K562 (cell line): ENCODE results near the gene PRCD.

Experiments
- CHD2 ChIP-seq: IDR thresholded peaks from 2 replicates; pipeline ENCODE4 v1.6.1; 2011; ENCODE audit warnings: low read depth, low read length
- JUND ChIP-seq, 2 experiments: IDR thresholded peaks; 2 replicates in 1 of 2; 3 replicates in 1 of 2; pipeline ENCODE4 v1.6.1; 2011; ENCODE audit warnings: borderline replicate concordance in 2 of 2, low read depth in 2 of 2, low read length in 2 of 2, improper control_type of control experiment in 1 of 2, missing biosample characterization in 1 of 2, missing genetic modification characterization in 1 of 2, missing genetic modification reagents in 1 of 2
- NCOA4 ChIP-seq: fragments of 450-650 bp; IDR thresholded peaks from 2 replicates; pipeline ENCODE4 v1.6.1; 2018; ENCODE audit warnings: mild to moderate bottlenecking; ENCODE audit not compliant: partially characterized antibody
- STAT5B ChIP-seq: fragments of 250-450 bp; sonication (Bioruptor Pico); IDR thresholded peaks from 2 replicates; pipeline ENCODE4 v1.8.0; 2021; ENCODE audit warnings: mild to moderate bottlenecking, inconsistent platforms
- TAF1 ChIP-seq: IDR thresholded peaks from 2 replicates; pipeline ENCODE4 v1.6.1; 2011; ENCODE audit warnings: mild to moderate bottlenecking, low read length, moderate library complexity; ENCODE audit not compliant: insufficient read depth, control insufficient read depth, severe bottlenecking; ENCODE audit errors: extremely low read depth
- TF ChIP-seq, protein P1 (sequence below), 3 experiments: IDR thresholded peaks in 2 of 3; conservative IDR thresholded peaks in 1 of 3; 2 replicates each; pipeline ENCODE4 v1.5.1; 2011 to 2012; ENCODE audit warnings: low read length in 3 of 3, mild to moderate bottlenecking in 3 of 3, control low read depth in 2 of 3, improper control_type of control experiment in 1 of 3, inconsistent platforms in 1 of 3, low read depth in 1 of 3, mixed read lengths in 1 of 3, moderate library complexity in 1 of 3; ENCODE audit not compliant: insufficient read depth in 2 of 3

DNA sequence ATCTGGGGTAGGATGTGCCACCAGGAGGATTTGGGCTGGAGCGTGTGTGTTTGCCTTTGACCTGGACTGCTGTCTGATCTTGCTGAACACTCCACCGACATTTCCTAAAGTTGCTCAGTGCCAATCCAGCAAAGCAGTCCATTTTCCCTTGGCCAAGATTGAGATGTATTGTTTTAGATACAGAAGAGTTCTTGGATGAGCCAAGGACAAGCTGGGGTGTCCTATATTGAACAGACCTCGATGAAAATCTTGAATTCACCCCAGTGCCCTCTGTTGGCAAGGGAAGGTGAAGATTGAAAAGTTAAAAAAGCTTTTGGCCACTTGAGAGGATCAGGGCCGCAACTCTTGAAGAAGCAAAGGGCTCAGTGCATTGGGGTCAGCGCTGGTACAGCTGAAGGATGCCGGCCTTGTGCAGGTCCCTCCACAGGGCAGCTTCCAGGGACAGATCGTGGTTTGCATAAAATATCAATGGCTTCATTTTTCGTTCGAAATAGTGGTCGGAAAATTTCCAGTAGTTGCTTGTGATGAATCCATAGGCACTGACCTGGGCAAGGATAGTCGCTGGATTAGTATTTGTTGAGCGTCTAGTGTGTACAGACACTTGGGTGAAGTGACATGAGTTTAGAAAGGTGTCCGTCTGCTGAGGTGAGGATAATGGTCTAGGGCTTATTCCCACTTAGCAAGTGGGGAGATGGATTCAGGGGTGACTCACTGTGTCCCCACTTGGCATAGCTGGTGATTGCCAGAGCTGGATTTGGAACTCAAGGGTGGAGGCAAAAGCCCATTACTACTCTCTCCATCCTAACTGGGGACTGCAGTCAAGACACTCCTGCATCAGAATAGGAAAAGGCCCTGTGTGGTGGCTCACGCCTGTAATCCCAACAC, 26.1 kb downstream of the PRCD start:
- TF ChIP-seq JUND (IDR thresholded peaks at IDR 0.05; ENCODE audit: borderline replicate concordance, low read depth, low read length), result no peak
- no peak for TF ChIP-seq JUND (tag; IDR thresholded peaks at IDR 0.05; ENCODE audit: borderline replicate concordance, low read depth, low read length)
- TF ChIP-seq TAF1, result no peak
- TF ChIP-seq, protein P1, sequence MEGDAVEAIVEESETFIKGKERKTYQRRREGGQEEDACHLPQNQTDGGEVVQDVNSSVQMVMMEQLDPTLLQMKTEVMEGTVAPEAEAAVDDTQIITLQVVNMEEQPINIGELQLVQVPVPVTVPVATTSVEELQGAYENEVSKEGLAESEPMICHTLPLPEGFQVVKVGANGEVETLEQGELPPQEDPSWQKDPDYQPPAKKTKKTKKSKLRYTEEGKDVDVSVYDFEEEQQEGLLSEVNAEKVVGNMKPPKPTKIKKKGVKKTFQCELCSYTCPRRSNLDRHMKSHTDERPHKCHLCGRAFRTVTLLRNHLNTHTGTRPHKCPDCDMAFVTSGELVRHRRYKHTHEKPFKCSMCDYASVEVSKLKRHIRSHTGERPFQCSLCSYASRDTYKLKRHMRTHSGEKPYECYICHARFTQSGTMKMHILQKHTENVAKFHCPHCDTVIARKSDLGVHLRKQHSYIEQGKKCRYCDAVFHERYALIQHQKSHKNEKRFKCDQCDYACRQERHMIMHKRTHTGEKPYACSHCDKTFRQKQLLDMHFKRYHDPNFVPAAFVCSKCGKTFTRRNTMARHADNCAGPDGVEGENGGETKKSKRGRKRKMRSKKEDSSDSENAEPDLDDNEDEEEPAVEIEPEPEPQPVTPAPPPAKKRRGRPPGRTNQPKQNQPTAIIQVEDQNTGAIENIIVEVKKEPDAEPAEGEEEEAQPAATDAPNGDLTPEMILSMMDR (IDR thresholded peaks at IDR 0.05 in 2 of 3, conservative IDR thresholded peaks at IDR 0.05 in 1 of 3; ENCODE audit: insufficient read depth in 2 of 3, low read depth in 1 of 3, low read length in 3 of 3), result no peak
- TF ChIP-seq STAT5B (CRISPR knock-in tag), result no peak
- no peak for TF ChIP-seq NCOA4
- no peak for TF ChIP-seq CHD2
